ENCODE results near the gene MARCHF3. TPM values are rescaled to one million over a fixed set of nuclear protein-coding genes. Genes with fewer than 3 reads are reported as not detected.

MARCHF3 gene
- total and polyA plus RNA-seq, 2 of the 13 experiments (the other 11 are each of a cell fraction or from before 2014, with no cell fraction given): 4.8 to 11.9 TPM

DNA sequence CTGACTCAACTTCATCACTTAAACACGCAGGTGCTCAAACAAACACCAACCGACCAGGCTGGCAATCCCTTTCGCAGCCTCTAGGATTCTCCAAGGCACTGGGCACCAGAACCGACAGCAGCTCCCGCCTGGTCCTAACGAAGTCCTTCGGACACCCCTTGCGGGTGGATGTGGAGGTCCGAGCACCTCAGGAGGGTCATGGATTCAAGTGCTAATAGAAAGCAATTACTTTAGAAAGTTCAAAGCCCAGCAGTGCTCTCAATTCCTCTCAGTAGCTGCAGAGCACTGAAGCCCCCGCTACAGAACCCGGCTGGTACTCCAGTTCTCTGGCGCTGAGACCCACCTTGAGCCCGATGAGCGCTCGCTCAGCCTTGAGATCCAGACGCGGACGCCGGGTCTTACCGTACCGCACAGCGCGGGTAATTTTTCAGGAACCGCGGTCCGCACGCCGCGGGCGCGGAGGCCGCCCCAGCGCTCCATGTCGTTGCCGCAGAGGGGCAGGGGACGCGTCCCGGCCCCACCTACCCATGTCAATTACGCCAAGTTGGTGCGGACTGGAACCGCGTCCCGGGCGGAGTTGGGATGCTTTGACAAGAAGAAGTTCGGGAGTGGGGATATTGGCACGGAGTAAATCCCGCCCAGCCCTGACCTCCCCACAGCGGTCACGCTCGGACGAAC lies 638 bp downstream of the MARCHF3 start (continued):
- TF ChIP-seq, protein P1, sequence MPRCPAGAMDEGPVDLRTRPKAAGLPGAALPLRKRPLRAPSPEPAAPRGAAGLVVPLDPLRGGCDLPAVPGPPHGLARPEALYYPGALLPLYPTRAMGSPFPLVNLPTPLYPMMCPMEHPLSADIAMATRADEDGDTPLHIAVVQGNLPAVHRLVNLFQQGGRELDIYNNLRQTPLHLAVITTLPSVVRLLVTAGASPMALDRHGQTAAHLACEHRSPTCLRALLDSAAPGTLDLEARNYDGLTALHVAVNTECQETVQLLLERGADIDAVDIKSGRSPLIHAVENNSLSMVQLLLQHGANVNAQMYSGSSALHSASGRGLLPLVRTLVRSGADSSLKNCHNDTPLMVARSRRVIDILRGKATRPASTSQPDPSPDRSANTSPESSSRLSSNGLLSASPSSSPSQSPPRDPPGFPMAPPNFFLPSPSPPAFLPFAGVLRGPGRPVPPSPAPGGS (CRISPR knock-in tag; IDR thresholded peaks at IDR 0.05): peak; percentile 15; the same call in 1 of the 2 replicates
- TF ChIP-seq FOSL2 (CRISPR knock-in tag; IDR thresholded peaks at IDR 0.05) (0 out of 2 replicates have a peak, but pooled peaks have one; percentile 5), MXD4 (CRISPR knock-in tag; IDR thresholded peaks at IDR 0.05) (no peak), ZNF644 (CRISPR knock-in tag; IDR thresholded peaks at IDR 0.05; ENCODE audit: low read depth) (peak; percentile 29; the same call in 1 of the 2 replicates), ZFP82 (CRISPR knock-in tag; IDR thresholded peaks at IDR 0.05; ENCODE audit: borderline replicate concordance) (no peak), ZNF766 (CRISPR knock-in tag; IDR thresholded peaks at IDR 0.05; ENCODE audit: borderline replicate concordance) (peak; percentile 18; the same call in 1 of the 2 replicates), KDM2A (CRISPR knock-in tag; IDR thresholded peaks at IDR 0.05; ENCODE audit: borderline replicate concordance, low read depth) (peak; percentile 24; the same call in 1 of the 2 replicates), ZNF281 (CRISPR knock-in tag; IDR thresholded peaks at IDR 0.05; ENCODE audit: borderline replicate concordance) (no peak), FOXO1 (CRISPR knock-in tag; IDR thresholded peaks at IDR 0.05) (0 out of 2 replicates have a peak, but pooled peaks have one; percentile 20), ZKSCAN5 (CRISPR knock-in tag; IDR thresholded peaks at IDR 0.05) (no peak), ZNF276 (CRISPR knock-in tag; IDR thresholded peaks at IDR 0.05; ENCODE audit: low read depth) (0 out of 2 replicates have a peak, but pooled peaks have one; percentile 2), ZNF598 (CRISPR knock-in tag; IDR thresholded peaks at IDR 0.05; ENCODE audit: borderline replicate concordance) (no peak), ZFP36L2 (CRISPR knock-in tag; IDR thresholded peaks at IDR 0.05) (no peak)
- TF ChIP-seq, protein P2, sequence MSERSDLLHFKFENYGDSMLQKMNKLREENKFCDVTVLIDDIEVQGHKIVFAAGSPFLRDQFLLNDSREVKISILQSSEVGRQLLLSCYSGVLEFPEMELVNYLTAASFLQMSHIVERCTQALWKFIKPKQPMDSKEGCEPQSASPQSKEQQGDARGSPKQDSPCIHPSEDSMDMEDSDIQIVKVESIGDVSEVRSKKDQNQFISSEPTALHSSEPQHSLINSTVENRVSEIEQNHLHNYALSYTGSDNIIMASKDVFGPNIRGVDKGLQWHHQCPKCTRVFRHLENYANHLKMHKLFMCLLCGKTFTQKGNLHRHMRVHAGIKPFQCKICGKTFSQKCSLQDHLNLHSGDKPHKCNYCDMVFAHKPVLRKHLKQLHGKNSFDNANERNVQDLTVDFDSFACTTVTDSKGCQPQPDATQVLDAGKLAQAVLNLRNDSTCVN (CRISPR knock-in tag; IDR thresholded peaks at IDR 0.05; ENCODE audit: borderline replicate concordance): no peak
- TF ChIP-seq, protein P3, sequence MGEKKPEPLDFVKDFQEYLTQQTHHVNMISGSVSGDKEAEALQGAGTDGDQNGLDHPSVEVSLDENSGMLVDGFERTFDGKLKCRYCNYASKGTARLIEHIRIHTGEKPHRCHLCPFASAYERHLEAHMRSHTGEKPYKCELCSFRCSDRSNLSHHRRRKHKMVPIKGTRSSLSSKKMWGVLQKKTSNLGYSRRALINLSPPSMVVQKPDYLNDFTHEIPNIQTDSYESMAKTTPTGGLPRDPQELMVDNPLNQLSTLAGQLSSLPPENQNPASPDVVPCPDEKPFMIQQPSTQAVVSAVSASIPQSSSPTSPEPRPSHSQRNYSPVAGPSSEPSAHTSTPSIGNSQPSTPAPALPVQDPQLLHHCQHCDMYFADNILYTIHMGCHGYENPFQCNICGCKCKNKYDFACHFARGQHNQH (CRISPR knock-in tag; IDR thresholded peaks at IDR 0.05): peak; percentile 6; the same call in 1 of the 2 replicates
- TF ChIP-seq, protein P4, sequence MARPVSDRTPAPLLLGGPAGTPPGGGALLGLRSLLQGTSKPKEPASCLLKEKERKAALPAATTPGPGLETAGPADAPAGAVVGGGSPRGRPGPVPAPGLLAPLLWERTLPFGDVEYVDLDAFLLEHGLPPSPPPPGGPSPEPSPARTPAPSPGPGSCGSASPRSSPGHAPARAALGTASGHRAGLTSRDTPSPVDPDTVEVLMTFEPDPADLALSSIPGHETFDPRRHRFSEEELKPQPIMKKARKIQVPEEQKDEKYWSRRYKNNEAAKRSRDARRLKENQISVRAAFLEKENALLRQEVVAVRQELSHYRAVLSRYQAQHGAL (CRISPR knock-in tag; IDR thresholded peaks at IDR 0.05; ENCODE audit: not compliant biosample characterization): no peak
- TF ChIP-seq, protein P5, sequence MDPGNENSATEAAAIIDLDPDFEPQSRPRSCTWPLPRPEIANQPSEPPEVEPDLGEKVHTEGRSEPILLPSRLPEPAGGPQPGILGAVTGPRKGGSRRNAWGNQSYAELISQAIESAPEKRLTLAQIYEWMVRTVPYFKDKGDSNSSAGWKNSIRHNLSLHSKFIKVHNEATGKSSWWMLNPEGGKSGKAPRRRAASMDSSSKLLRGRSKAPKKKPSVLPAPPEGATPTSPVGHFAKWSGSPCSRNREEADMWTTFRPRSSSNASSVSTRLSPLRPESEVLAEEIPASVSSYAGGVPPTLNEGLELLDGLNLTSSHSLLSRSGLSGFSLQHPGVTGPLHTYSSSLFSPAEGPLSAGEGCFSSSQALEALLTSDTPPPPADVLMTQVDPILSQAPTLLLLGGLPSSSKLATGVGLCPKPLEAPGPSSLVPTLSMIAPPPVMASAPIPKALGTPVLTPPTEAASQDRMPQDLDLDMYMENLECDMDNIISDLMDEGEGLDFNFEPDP (CRISPR knock-in tag; conservative IDR thresholded peaks at IDR 0.05): no peak
